HEK293 (cell line): ENCODE measurements around the gene BCL11B.

Experiments used
- BCL11A ChIP-seq: fragments of 450-650 bp; formaldehyde crosslinking; IDR thresholded peaks from 2 replicates; pipeline ENCODE4 v1.5.1; 2016; ENCODE audit warnings: low read depth, missing biosample characterization, missing genetic modification characterization
- MYNN ChIP-seq: fragments of 450-650 bp; formaldehyde crosslinking; IDR thresholded peaks from 2 replicates; pipeline ENCODE4 v1.5.1; 2016; ENCODE audit warnings: missing biosample characterization, missing genetic modification characterization, borderline replicate concordance
- REST ChIP-seq: fragments of 450-650 bp; formaldehyde crosslinking; IDR thresholded peaks from 2 replicates; pipeline ENCODE4 v1.5.1; 2016; ENCODE audit warnings: missing biosample characterization, missing genetic modification characterization
- ZBTB7A ChIP-seq: fragments of 450-650 bp; formaldehyde crosslinking; IDR thresholded peaks from 2 replicates; pipeline ENCODE4 v1.5.1; 2016; ENCODE audit warnings: low read depth, missing biosample characterization, missing genetic modification characterization
- ZNF146 ChIP-seq: fragments of 450-650 bp; formaldehyde crosslinking; IDR thresholded peaks from 2 replicates; pipeline ENCODE4 v1.5.1; 2016; ENCODE audit warnings: missing biosample characterization, missing genetic modification characterization
- TF ChIP-seq, protein P1 (sequence below): fragments of 450-650 bp; formaldehyde crosslinking; IDR thresholded peaks from 2 replicates; pipeline ENCODE4 v1.5.1; 2016; ENCODE audit warnings: missing biosample characterization, missing genetic modification characterization, low read depth
- TF ChIP-seq, protein P2 (sequence below): fragments of 450-650 bp; formaldehyde crosslinking; IDR thresholded peaks from 2 replicates; pipeline ENCODE4 v1.5.1; 2016; ENCODE audit warnings: missing biosample characterization, missing genetic modification characterization

GRCh38 chr14:99276482-99276881 lies 4.5 kb upstream of the BCL11B start:
- TF ChIP-seq, protein P1, sequence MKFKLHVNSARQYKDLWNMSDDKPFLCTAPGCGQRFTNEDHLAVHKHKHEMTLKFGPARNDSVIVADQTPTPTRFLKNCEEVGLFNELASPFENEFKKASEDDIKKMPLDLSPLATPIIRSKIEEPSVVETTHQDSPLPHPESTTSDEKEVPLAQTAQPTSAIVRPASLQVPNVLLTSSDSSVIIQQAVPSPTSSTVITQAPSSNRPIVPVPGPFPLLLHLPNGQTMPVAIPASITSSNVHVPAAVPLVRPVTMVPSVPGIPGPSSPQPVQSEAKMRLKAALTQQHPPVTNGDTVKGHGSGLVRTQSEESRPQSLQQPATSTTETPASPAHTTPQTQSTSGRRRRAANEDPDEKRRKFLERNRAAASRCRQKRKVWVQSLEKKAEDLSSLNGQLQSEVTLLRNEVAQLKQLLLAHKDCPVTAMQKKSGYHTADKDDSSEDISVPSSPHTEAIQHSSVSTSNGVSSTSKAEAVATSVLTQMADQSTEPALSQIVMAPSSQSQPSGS (tag by site-specific recombination): peak; percentile 58
- TF ChIP-seq REST (tag by site-specific recombination): no peak
- TF ChIP-seq MYNN (tag by site-specific recombination): no peak
- TF ChIP-seq BCL11A (tag by site-specific recombination): no peak
- TF ChIP-seq ZBTB7A (tag by site-specific recombination): no peak
- TF ChIP-seq, protein P2, sequence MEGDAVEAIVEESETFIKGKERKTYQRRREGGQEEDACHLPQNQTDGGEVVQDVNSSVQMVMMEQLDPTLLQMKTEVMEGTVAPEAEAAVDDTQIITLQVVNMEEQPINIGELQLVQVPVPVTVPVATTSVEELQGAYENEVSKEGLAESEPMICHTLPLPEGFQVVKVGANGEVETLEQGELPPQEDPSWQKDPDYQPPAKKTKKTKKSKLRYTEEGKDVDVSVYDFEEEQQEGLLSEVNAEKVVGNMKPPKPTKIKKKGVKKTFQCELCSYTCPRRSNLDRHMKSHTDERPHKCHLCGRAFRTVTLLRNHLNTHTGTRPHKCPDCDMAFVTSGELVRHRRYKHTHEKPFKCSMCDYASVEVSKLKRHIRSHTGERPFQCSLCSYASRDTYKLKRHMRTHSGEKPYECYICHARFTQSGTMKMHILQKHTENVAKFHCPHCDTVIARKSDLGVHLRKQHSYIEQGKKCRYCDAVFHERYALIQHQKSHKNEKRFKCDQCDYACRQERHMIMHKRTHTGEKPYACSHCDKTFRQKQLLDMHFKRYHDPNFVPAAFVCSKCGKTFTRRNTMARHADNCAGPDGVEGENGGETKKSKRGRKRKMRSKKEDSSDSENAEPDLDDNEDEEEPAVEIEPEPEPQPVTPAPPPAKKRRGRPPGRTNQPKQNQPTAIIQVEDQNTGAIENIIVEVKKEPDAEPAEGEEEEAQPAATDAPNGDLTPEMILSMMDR (tag by site-specific recombination): no peak
- no peak for TF ChIP-seq ZNF146
